ENCODE data around the gene STARD3. TPM values are rescaled to one million over a fixed set of nuclear protein-coding genes. Genes with fewer than 3 reads are reported as not detected.
"Not testable (repeated sequence)": the region's sequence is repeated elsewhere in the genome, so short reads cannot be mapped to it uniquely, and the experiment has no call there.

STARD3 gene
- 10 to 100 TPM; 27.5 to 41.4 (median 31.6) TPM for polyA plus RNA-seq (ENCODE audit: insufficient read length in 10 of 10)
- long read RNA-seq, donor 1, partial matches to known transcripts = 0 of 4 reads
- long read RNA-seq, donor 1, other reads (novel, unspliced or antisense) = 0 of 4 reads
- long read RNA-seq, donor 2, partial matches to known transcripts = 0 of 2 reads
- long read RNA-seq, donor 2, other reads (novel, unspliced or antisense) = 0 of 2 reads
- long read RNA-seq, donor 3 = 0 reads
- long read RNA-seq, donor 4, partial matches to known transcripts = 0 of 1 reads
- long read RNA-seq, donor 4, other reads (novel, unspliced or antisense) = 0 of 1 reads
- long read RNA-seq, donor 5, transcript STARD3-201 (15 exons, 2,132 nt) = major isoform, 8 of 8 reads
- long read RNA-seq, donor 5, partial matches to known transcripts = 0 of 8 reads
- long read RNA-seq, donor 5, other reads (novel, unspliced or antisense) = 0 of 8 reads
- long read RNA-seq, donor 6, transcript STARD3-201 (15 exons, 2,132 nt) = major isoform, 8 of 20 reads
- long read RNA-seq, donor 6, partial matches to known transcripts = 12 of 20 reads
- long read RNA-seq, donor 6, other reads (novel, unspliced or antisense) = 0 of 20 reads
- long read RNA-seq, donor 7, partial matches to known transcripts = 6 of 10 reads
- long read RNA-seq, donor 7, other reads (novel, unspliced or antisense) = 0 of 10 reads
- long read RNA-seq, donor 8, partial matches to known transcripts = 14 of 18 reads
- long read RNA-seq, donor 8, other reads (novel, unspliced or antisense) = 0 of 18 reads
- long read RNA-seq, donor 9 = 0 reads

DNA sequence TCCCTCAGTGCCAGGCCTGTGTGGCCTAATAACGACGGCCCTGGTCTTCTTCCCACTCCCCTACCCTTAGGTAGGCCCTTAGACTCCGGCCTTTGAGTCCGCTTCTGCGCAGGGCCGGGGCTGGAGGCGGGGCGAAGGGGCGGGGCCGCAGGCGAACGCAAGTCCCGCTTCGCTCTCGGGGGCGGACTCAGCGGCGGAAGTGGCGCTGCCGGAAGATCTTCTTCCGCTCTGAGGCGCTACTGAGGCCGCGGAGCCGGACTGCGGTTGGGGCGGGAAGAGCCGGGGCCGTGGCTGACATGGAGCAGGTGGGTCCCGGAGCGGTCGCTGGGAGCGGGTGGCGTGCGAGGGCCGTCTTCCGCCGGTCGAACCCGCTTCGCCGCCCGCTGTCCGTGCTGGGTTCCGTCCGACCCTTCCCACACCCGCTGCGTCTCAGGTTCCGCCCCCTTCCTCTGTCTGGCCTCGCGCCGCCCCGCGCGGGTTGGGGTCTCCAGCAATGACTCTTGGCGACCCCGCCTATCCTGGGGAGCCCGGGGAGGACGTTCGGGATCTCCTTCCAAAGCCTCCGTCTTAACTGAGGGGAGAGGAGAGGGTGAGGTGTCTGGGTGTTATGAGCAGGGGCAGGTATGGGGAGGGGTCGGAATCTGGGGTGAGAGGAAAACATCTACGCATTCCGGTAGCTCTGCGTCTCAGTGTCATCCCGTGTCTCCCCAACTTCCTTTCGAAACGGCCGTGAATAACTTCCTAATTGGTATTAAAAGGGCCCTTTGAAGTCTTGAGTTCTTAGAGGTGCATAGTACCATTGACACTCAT lies at the start of gene STARD3:
TSS of gene STARD3 (plus strand) at position 218 of the 810 bp plus-strand sequence. CDS start 16,388 bp downstream, outside the sequence.
- DNase-seq = peak; percentile 83 to 97 (median 92)

DNA sequence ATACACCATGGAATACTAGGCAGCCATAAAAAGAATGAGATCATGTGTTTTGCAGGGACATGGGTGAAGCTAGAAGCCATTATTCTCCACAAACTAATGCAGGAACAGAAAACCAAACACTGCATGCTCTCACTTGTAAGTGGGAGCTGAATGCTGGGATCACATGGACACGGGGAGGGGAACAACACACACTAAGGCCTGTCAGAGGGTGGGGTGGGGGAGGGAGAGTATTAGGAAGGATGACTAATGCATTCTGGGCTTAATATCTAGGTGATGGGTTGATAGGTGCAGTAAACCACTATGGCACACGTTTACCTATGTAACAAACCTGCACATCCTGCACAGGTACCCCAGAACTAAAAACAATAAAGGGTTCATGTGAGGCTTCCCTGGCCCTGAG lies 46.8 kb upstream of the STARD3 start:
- DNase-seq = not testable (repeated sequence)

DNA sequence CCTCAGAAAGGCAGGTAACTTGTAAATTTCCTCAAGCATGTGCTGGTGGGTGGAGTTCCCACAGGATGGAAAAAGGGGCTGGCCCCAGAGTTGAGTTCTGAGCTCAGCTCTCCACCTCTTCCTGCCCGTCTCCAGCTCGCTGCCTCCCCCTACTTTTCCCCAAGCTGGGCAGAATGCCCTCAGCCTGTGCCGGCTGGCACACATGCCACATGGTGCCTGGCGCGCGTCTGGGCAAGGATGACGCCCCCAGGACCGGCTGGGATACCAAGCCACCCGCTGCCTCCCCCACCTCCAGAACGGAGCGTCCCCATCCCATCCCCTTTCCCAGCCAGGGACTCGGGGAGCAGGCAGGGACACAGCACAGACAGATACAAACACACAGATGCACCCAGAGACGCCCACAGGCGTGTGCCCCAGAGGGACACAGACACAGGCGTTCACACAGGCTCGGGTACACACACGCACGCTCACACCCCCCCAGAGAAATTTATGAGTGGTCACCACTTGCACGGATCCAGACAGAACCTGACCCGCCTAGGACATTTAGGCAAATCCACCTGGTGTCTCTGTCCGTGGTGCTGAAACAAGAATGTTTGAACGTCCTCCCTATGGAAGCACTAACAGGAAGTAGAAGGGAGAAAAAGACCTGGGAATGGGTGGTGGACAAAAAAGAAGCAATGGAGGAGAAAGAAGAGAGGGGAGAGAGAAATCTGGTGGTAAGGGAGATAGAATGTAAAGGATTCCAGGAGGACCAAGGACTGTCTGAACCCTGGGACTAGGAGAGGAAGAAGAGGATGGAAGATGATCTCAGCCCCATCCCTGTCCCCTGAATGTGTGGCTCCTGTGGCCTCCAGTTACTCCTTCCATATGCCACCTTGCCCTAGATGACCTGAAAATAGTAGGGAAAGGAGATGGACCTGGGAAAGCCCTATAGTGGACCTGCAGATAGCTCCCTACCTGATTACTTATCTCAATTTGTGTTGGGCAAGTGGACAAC lies 44.7 kb upstream of the STARD3 start:
- DNase-seq = peak; percentile 31 to 75 (median 56)

DNA sequence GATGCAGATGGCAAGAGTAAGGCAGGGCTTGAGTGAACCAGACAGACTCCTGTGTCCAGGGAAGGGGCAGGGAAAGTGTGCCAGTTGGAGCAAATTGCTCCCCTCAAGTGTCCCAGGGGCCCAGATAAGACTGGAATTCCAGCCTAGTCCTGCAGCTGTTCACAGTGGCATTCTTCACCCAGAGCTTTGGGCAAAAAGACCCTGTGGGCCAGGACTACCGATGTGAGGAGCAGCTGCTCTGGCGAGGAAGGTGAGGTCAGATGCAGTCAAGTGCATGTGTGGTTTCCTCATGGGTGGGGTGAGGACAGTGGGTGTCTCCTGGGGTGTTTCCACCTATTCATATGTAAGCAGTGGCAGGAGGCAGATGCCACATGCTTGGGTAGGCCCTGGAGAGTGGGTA lies 43.6 kb upstream of the STARD3 start:
- DNase-seq = no peak

DNA sequence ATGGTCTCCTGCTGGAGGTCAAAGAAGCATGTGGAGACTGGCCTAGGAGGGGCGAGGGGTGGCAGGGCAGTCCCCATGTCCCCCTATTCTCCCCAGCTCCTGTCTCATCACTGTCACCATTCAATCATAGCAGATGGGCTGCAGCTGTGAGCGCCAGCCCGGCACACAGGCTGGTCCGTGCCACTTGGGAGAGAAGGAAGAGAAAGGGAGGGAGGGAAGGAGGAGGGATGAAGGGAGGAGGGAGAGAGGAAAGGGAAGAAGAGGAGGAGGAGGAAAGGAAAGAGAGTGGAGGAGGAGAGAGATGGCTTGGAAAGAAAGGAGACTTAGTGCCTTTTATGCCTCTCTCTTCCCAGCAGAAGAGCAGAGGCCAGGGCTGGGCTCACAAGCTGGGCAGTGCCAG lies 41.6 kb upstream of the STARD3 start:
- DNase-seq = no peak

DNA sequence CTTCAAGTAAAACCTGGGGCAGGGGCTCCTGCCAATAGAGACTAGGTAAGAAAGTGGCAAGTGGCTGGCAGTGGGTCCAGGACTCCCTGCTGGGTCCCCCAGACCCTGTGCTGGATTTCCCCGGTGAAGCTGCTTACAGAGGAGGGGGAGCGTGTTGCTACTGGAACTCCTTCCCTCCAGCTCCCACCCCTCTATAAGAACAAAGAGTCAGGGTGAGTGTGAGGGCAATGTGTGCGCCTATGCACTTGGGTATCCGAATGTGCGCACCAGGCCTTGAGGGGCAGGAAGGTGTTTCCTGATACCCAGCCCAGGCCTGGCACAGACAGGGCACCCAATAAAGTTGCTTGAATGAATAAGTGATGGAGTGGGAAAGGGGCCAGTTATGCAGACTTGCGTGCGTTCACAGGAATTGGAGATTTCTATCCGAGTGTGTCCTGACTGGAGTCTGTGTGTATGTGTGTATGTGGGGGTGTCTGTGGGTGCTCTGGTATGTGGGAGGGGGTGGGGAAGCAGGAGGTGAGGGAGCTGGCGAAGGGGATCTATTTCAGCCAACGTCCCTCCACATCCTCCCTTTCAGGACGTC lies 40.9 kb upstream of the STARD3 start:
- no peak for DNase-seq

DNA sequence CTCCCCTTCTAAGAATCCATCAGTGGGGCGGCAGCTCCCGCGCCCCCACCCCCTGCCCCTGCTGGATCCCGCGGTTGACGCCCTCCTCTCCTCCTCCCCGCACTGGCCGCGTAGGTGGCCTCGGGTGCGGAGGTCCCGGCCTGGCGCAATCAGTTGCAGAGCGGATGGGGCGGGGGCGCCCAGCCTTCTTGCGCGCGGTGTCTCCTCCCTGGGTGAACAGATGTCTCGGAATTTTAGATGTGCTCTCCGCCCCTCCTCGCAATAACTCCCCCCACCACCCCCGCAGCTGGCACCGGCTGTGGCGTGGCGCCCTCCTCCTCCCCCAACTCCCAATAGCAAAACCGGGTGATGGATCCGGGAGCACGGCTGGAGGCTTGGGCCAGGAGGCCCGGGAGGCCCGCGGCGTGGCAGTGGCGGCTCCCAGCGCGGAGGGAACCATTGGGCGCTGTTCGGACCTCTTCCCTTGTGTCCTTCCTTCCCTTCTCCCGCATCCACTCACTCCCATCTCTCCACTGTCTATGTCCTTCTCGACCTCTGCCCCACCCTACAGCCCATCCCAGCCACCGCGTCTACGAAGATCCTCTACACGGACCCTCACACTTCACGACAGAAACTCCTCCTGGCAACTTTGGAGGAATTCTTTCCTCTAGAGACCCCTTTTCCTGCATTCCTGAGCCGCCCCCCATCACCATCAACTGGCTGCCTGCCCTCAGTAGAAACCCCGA lies 40.2 kb upstream of the STARD3 start:
- no peak for DNase-seq

DNA sequence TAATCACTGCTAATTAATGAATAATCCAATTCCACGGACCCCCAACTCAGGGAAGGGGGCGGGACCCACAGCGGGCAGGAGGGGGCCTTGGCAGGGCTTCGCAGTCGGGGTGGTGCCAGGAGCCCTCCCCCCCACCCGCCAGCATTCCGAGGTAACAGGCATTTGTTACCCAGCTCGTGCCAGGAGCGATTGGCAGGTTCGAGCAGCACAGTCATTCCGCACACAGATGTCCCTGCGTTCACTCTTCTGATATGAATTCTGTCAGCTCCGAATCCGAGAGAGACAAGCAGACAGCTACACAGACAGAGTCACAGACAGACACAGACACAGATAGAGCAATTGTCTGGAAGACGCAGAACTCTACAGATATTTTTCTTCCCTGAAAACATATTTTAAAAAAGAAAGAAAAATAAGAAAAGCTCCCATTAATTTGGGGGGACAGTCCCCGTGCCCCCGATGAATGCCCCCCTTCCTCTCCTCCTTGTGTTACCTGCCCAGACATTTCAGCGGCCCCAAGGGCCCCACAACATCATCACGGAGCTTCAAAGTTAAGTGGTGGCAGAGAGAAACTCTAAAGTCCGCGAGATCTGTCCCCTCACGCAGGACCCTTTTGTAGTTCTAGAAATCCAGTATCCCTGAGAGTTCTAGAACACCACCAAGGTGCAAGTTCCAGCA lies 39.4 kb upstream of the STARD3 start:
- no peak for DNase-seq

DNA sequence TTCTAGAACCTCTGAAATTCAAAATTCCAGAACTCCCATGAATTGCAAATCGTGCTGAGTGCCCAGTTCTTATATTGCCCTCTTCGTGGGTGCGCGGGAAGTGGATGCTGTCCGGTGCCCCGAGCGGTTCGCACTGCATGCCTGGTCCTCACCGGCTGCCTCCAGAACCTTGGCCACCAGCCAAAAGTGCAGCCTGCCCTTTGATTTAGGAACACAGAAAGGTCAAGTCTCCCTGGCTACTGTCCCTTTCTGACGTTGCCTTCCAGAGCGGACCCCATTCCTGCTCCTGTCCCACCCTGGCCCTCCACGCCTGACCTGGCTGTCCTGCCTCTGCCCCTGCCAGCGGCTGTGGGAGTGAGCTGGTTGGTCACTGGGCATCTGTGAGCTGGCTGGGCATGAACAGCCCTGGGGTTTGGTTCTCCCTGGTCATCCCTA lies 38.9 kb upstream of the STARD3 start:
- DNase-seq = no peak

DNA sequence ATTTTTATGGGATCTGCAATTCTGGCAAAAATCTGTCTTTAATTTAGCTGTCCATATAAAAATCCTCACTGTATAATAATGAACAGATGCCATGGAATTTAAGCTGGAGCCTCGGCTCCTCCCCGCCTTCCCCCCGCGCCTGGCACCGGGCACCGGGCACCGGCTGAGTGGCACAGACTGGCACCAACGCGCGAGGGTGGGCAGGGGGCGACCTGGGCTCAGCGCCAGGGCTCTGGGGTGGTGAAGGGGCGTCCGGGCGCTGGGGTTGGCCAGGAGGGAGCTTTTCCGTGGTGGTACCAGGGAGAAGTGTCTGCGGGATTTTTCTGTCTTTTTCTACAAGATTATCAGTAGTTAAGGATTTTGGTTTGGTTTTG lies 38.3 kb upstream of the STARD3 start:
- no peak for DNase-seq

DNA sequence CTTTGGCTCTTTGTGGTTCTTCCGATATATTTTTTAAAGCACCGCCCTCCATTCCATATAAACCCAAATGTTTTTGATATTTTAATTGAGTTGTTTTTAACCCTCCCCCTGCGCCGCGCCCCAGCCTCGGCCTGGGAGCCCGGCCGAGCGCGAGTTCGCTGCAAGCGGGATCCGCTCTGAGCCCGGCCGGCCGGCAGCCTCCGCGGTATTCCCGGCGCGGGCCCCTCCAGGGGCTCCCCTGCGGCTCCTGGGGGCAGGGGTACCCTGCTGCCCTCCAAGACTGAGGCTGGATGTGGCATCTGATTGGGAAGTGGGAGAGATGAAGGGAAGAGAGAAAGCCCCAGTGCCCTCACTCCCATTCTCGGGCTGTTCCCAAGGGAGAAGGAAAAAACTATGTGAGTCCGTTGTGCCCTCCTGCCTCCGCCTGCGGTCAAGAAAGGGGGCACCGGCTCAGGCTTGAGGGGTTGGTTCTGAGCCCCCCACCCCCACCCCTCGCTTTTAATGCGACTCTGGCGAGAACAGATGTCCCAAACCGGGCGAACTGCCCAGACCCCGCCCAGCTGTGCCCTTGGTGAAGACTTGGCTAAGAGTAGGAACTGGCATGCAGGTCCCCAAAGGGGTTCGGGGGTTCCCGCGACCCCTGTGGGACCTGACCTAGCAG lies 37.8 kb upstream of the STARD3 start:
- DNase-seq = no peak

DNA sequence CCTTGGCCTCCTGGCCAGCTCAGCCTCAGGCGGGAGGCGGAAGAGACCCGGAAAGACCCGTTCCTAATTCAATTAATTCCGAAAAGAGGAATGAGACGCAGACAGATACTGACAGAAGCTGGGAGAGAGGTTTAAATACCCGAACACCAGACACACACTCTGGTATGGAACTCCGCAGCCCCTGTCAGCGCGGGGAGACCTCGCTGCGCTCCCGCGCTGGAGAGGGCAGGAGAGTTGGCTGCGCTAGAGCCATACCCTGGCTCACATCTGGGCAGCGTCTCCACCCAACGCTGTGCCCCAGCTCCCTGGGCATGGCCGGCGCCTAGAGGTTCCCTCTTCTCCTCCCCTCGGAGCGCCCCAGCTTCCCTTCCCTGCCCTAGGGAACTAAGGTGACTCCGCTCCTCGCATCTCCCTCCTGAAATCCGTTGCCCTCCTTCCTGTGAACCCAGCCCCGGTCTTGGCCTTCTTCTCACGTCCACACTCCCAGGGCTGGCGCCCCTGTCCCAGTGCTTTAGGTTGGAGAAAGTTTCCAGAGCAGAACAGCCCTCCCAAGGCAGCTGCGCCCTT lies 37.2 kb upstream of the STARD3 start:
- DNase-seq = no peak

DNA sequence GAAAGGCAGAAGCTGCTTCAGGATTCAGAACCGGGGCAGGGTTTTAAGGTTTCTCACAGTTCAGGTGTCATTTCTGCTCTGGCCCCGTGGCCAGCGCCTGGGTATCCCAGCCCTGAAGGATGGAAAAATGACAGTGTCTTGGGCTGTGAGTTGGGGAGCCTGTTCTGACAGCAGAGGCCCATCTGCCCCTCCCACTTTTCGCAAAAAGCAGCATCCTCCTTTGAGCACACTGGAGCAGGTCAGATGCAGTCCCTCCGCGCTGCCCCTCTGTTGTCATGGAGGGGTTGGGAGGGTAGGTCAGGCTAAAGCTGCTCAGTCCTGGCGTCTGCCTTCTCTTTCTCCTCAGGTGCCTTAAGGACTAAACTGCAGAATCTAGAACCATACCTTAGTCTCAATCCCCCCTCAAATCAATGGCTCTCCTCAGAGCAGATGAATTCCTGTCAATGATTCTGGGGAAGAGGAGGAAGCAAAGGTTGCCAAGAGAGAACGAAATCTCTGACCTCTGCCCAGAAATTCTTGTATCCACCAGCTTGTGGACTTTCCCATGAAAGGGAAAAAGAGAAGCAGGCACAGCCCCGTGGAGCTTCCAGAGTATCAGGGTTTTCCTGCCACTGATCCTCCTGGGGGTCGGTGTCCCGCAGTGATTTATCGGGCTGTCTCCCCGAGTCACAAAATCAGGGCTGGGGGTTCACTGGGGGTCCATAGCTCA lies 36.5 kb upstream of the STARD3 start:
- DNase-seq = no peak

DNA sequence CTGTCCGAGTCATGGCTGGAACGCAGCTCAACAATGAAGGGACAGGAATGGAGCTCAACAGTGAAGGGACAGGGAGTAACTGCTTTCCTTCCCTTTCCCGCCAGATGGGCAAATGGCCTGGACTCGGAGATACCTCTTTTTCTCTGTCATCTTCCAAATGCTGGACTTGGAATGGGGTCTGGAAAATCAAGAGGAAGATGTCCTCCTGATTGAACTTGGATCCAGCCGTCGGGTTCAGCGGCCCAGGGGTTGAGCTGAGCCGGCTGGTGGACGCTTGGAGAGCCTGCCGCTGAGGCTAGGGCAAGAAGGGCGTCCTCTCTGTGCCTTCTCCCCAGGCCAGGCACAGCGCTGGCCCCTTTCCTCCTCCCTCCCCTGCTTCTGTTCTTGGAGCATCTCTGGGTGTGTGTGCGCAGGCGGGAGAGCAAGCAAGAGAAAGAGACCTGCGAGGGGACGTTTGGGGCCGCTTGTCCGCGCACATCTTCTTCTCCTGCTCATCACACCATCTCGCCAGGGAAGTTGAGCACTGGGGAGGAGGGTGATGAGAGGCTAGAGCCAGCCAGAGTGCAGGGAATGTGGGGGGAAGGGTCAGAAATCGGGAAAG lies 35.8 kb upstream of the STARD3 start:
- no peak for DNase-seq

DNA sequence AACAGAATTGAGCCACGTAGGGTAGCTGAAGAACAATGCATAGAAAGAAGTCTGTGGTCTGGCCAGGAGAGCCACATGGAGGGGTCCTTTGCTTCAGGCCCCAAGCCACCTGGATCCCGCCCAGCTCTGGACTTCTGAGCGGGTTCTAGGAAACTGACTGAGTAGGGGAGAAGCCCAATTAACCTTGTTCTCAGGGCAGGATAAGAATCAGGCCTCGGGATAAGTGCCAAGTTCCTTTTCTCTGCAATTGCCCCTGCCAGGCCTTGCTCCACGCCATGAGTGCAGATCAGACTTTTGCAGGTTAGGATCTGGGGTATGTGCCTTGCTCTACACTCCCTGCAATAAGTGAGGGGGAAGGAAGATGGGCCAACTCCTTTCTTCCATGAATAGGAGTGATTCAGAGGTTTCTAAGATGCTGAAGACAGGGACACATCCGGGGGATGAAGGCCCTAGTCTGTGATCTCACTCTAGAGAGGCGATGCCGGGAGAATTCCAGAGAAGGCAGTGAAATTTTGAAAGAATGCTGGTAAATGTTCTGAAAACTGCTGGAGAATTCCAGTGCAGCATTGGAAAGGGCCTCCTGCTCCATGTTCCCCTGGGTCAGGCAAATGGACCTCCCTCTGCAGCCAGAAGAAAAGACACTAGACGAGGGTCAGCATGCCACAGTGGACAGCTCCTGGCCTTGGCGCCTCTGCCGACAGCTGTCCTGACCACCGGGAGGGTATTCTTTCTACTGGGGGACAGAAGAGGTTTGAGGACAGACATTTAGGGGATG lies 35.0 kb upstream of the STARD3 start:
- no peak for DNase-seq
